ENCODE measurements around the gene CLDN2.
"Not testable (repeated sequence)": the region's sequence is repeated elsewhere in the genome, so short reads cannot be mapped to it uniquely, and the experiment has no call there.

The CLDN2 gene

DNA sequence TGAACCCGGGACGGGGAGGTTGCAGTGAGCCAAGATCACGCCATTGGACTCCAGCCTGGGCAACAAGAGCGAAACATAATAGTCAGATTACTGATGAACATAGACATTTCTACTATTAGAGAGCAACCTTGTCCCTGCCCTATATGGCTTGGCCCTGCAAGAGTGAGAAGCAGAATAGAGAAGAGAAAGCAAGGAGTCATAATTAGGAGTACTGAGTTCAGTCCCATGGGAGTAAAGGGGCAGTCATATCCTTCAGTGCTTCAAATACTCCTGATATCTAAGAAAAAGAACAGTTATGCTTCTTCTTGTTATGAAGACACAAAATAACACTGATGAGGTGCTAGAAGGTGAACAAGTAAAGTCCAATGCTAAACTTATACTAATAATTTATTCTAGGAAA, 33.8 kb downstream of the CLDN2 start:
- H3K4me3 ChIP-seq (ENCODE audit: low read length) = no peak overlapping the region
- no peak for DNase-seq (ENCODE audit: low read depth)
- TF ChIP-seq CTCF (conservative IDR thresholded peaks at IDR 0.05; ENCODE audit: low read length) = no peak

GRCh38 chrX:106955004-106955772, 35.0 kb downstream of the CLDN2 start:
- no peak overlapping the region for H3K4me3 ChIP-seq (ENCODE audit: low read length)
- DNase-seq (ENCODE audit: low read depth) = no peak
- no peak for TF ChIP-seq CTCF (conservative IDR thresholded peaks at IDR 0.05; ENCODE audit: low read length)

DNA sequence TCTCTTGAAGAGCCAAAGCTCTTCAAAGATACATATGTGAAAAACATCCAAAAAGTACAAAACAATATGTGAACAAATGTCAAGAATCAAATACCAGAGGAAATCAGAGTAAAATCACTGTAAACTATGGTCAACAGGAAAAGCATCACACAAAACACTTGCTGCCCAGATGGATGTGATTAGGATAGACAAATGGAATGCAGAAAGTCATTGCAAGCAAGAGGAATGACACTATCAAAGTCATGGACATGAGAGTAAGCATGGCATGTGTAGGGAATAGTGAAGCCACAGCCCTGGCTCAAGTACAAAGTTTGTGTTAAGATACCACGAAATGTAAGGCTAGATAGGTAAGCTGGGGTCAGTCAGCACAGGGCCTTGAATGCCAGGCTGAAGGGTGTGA, 37.7 kb downstream of the CLDN2 start:
- no peak for TF ChIP-seq CTCF (conservative IDR thresholded peaks at IDR 0.05; ENCODE audit: low read length)
- no peak overlapping the region for H3K4me3 ChIP-seq (ENCODE audit: low read length)
- peak; percentile 68 for DNase-seq (ENCODE audit: low read depth)

DNA sequence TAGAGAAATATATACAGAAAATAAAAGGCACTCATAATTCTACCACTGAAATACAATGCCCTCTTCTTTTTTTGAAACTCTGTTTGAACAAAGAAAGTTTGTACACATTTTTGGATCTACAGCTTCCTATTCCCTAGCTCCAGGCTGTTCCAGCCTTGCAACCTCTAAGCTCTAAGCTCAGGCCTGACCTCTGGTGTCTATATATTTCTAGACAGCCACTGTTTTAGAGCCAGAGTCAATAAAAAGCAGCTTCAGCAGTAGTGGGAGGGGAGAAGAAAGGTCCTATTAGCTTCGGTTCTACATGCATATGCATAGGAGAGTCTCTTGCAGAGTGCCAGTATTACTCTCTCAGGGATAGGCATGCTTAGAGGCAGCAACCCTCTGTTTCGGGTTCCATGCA, 39.7 kb downstream of the CLDN2 start:
- peak; percentile 13 for DNase-seq (ENCODE audit: low read depth)
- no peak overlapping the region for H3K4me3 ChIP-seq (ENCODE audit: low read length)
- TF ChIP-seq CTCF (conservative IDR thresholded peaks at IDR 0.05; ENCODE audit: low read length) = peak; percentile 22; the same call in 1 of the 2 replicates

GRCh38 chrX:106963111-106963510, 42.9 kb downstream of the CLDN2 start:
- no peak overlapping the region for H3K4me3 ChIP-seq (ENCODE audit: low read length)
- DNase-seq (ENCODE audit: low read depth) = peak; percentile 62
- no peak for TF ChIP-seq CTCF (conservative IDR thresholded peaks at IDR 0.05; ENCODE audit: low read length)

DNA sequence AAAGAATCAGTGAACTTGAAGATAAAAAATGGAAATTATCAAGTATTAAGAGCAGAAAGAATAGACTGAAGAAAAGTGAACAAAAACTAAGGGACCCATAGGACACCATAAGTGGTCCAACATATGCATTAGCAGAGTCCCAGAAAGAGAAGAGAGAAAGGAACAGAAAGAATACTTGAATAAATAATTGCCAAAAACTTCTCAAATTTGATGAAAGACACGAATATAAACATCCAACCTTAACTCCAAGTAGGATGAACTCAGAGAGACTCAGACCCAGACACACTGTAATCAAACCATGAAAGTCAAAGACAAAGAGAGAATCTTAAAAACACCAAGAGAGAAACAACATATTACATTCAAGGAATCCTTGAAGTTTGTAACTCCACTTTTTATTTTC, 44.1 kb downstream of the CLDN2 start:
- no peak for DNase-seq (ENCODE audit: low read depth)
- no peak overlapping the region for H3K4me3 ChIP-seq (ENCODE audit: low read length)
- no peak for TF ChIP-seq CTCF (conservative IDR thresholded peaks at IDR 0.05; ENCODE audit: low read length)

GRCh38 chrX:106966547-106966946, 46.3 kb downstream of the CLDN2 start:
- H3K4me3 ChIP-seq (ENCODE audit: low read length); DNase-seq (ENCODE audit: low read depth): not testable (repeated sequence)

Measured in AG10803 (cell line).